K562 (cell line): Measurements from ENCODE around the gene TRIM45. TPM values are rescaled to one million over a fixed set of nuclear protein-coding genes. Genes with fewer than 3 reads are reported as not detected.

Source experiments
- ATAC-seq: fragments of 200-7000 bp; cut with Tn5 transposase; 3 replicates; pipeline ENCODE4 v1.9.1; 2020; ENCODE audit warnings: moderate library complexity
- BruUV-seq: library from RNA; stranded (reverse); fragments of 400-500 nt; replicated peaks from 2 replicates; lab custom pipeline; 2021; lab: Mats Ljungman, UMichigan
- CTCF ChIA-PET: fragments of 300-600 bp; formaldehyde crosslinking; extraction: SDS; loops from one replicate; lab custom pipeline; 2021; ENCODE audit warnings: low intra/inter-chr PET ratio; lab: Yijun Ruan, JAX
- POLR2A ChIA-PET: fragments of 300-600, 350-650 bp; sonication (Branson Sonifier 250); formaldehyde crosslinking; extraction: SDS; loops from one replicate; lab custom pipeline; 2021; ENCODE audit warnings: antibody characterized with exemption, inconsistent platforms; lab: Yijun Ruan, JAX
- DNase-seq, 4 experiments: peaks; one replicate each; pipeline versions ENCODE4 v3.0.0 to v3.0.0-alpha.2; 2011 to 2018; ENCODE audit warnings: low spot score in 3 of 4, mixed read lengths in 3 of 4; ENCODE audit errors: extremely low read depth in 1 of 4
- FAIRE-seq: peaks from 2 replicates; lab custom pipeline; 2011; peaks lifted over from hg19 to GRCh38; lab: Jason Lieb, UNC
- H2AFZ ChIP-seq: 2 replicates; pipeline ENCODE4 v1.6.0; 2011; ENCODE audit warnings: low read depth, low read length, control low read depth, inconsistent platforms
- H3K27ac ChIP-seq: fragments of 200-600 bp; 3 replicates; pipeline ENCODE4 v1.8.0; 2011; ENCODE audit warnings: low read depth, mild to moderate bottlenecking, control low read depth, inconsistent platforms, low read length, moderate library complexity, mixed read lengths; ENCODE audit errors: extremely low read depth
- H3K27me3 ChIP-seq, 2 experiments: fragments of 300-600 bp in 1 of 2; 2 replicates in 1 of 2; 3 replicates in 1 of 2; pipeline versions ENCODE4 v1.6.0 to v1.8.0; 2011; ENCODE audit warnings: inconsistent platforms in 2 of 2, low read length in 2 of 2, mild to moderate bottlenecking in 1 of 2, mixed read lengths in 1 of 2, moderate library complexity in 1 of 2; ENCODE audit not compliant: control insufficient read depth in 2 of 2, insufficient read depth in 2 of 2
- H3K36me3 ChIP-seq: fragments of 300-600 bp; 3 replicates; pipeline ENCODE4 v1.8.0; 2011; ENCODE audit warnings: mild to moderate bottlenecking, low read length, inconsistent platforms; ENCODE audit not compliant: control insufficient read depth, insufficient read depth
- H3K4me1 ChIP-seq, 2 experiments: fragments of 200-600 bp in 1 of 2; replicated peaks in 1 of 2; 2 replicates in 1 of 2; 3 replicates in 1 of 2; pipeline versions ENCODE4 v1.5.1 to v1.8.0; 2011; ENCODE audit warnings: inconsistent platforms in 2 of 2, low read length in 2 of 2, mild to moderate bottlenecking in 1 of 2, mixed read lengths in 1 of 2, moderate library complexity in 1 of 2; ENCODE audit not compliant: control insufficient read depth in 2 of 2, insufficient read depth in 2 of 2
- H3K4me2 ChIP-seq: 2 replicates; pipeline ENCODE4 v1.6.1; 2011; ENCODE audit warnings: low read length, control low read depth, inconsistent platforms, mixed read lengths; ENCODE audit not compliant: insufficient read depth
- H3K4me3 ChIP-seq: fragments of 200-600 bp; sonication (generic), shearing (Covaris generic); 2 replicates; pipeline ENCODE4 v1.5.1; 2016; ENCODE audit warnings: control low read depth, inconsistent platforms
- H3K79me2 ChIP-seq: fragments of 200-600 bp; 3 replicates; pipeline ENCODE4 v1.8.0; 2011; ENCODE audit warnings: low read length, inconsistent platforms; ENCODE audit not compliant: control insufficient read depth, insufficient read depth
- H3K9ac ChIP-seq, 2 experiments: 2 replicates each; pipeline versions ENCODE4 v1.6.0 to v1.6.1; 2011; ENCODE audit warnings: low read depth in 2 of 2, low read length in 2 of 2, control low read depth in 1 of 2, inconsistent platforms in 1 of 2, mild to moderate bottlenecking in 1 of 2, mixed read lengths in 1 of 2; ENCODE audit not compliant: insufficient read depth in 1 of 2
- H3K9me1 ChIP-seq: one replicate; pipeline ENCODE4 v1.6.0; 2011; ENCODE audit warnings: inconsistent platforms, mild to moderate bottlenecking, low read length, moderate library complexity; ENCODE audit not compliant: control insufficient read depth, insufficient read depth
- H3K9me3 ChIP-seq: replicated peaks from 2 replicates; pipeline ENCODE4 v1.5.1; 2011; ENCODE audit warnings: low read depth, low read length, inconsistent platforms; ENCODE audit not compliant: control insufficient read depth, insufficient read depth
- H4K20me1 ChIP-seq: replicated peaks from 2 replicates; pipeline ENCODE4 v1.6.1; 2011; ENCODE audit warnings: low read length, inconsistent platforms, mixed read lengths; ENCODE audit not compliant: control insufficient read depth, insufficient read depth
- JUND ChIP-seq, 2 experiments: IDR thresholded peaks; 2 replicates in 1 of 2; 3 replicates in 1 of 2; pipeline ENCODE4 v1.6.1; 2011; ENCODE audit warnings: borderline replicate concordance in 2 of 2, low read depth in 2 of 2, low read length in 2 of 2, improper control_type of control experiment in 1 of 2, missing biosample characterization in 1 of 2, missing genetic modification characterization in 1 of 2, missing genetic modification reagents in 1 of 2
- LCOR ChIP-seq: sonication (generic); formaldehyde crosslinking; IDR thresholded peaks from 2 replicates; pipeline ENCODE4 v1.8.0; 2022; ENCODE audit warnings: mild to moderate bottlenecking, missing genetic modification reagents
- PCBP2 ChIP-seq: fragments of 200-400 bp; formaldehyde crosslinking; IDR thresholded peaks from 2 replicates; pipeline ENCODE4 v1.6.1; 2018; ENCODE audit warnings: low read length, low read depth, mild to moderate bottlenecking, moderate library complexity; ENCODE audit not compliant: poor library complexity, severe bottlenecking
- RBM25 ChIP-seq: fragments of 200-400 bp; formaldehyde crosslinking; IDR thresholded peaks from 2 replicates; pipeline ENCODE4 v1.6.1; 2018; ENCODE audit warnings: low read length, low read depth, moderate library complexity; ENCODE audit not compliant: severe bottlenecking
- SIN3A ChIP-seq, 2 experiments: fragments of 150-350 bp in 1 of 2; IDR thresholded peaks; 2 replicates each; pipeline ENCODE4 v1.6.1; 2011 to 2016; ENCODE audit warnings: borderline replicate concordance in 2 of 2, low read depth in 2 of 2, low read length in 2 of 2, mild to moderate bottlenecking in 2 of 2, moderate library complexity in 2 of 2; ENCODE audit not compliant: control insufficient read depth in 1 of 2
- ZNF507 ChIP-seq: conservative IDR thresholded peaks from 2 replicates; pipeline ENCODE4 v1.6.1; 2017; ENCODE audit warnings: missing genetic modification characterization, missing compliant biosample characterization
- ZNF583 ChIP-seq: fragments of 250-450 bp; sonication (Bioruptor Pico); IDR thresholded peaks from 2 replicates; pipeline ENCODE4 v1.4.0; 2020
- whole genome bisulfite sequencing: fragments of 100-300 bp; shearing (Covaris generic); methylation state at CpG from one replicate; pipeline ENCODE4 v1.1.6; 2016; ENCODE audit warnings: low coverage, mixed read lengths; ENCODE audit not compliant: insufficient coverage; ENCODE audit errors: missing lambda C conversion rate; 5-methylcytosine and 5-hydroxymethylcytosine counted together
- in situ Hi-C: fragments of 300-500 bp; cut with MboI; formaldehyde crosslinking; loops from 4 replicates; pipeline ENCODE4 v1.15.0; 2018; ENCODE audit warnings: inconsistent platforms, mixed read lengths
- intact Hi-C: fragments of 100-400 bp; cut with micrococcal nuclease; formaldehyde crosslinking; loops from 2 replicates; pipeline ENCODE4 v1.14.2; 2022
- polyA plus RNA-seq, 8 experiments: library from polyadenylated mRNA; depleted of rRNA in 4 of 8; stranded (reverse) in 5 of 8; unstranded in 3 of 8; fragments of >200 nt; fragmentation: Nextera tagmentation in 2 of 8; fragmentation: Illumina TruSeq in 1 of 8; extraction: Ambion mirVana in 2 of 8; extraction: Trizol in 1 of 8; gene quantifications; 2 replicates each; pipeline versions ENCODE4 v1.2.1 to v1.2.3, GENCODE V29; 2011 to 2014; ENCODE audit warnings: inconsistent platforms in 1 of 8, missing spikeins in 1 of 8
- total RNA-seq, 7 experiments: library from RNA; depleted of rRNA in 6 of 7; stranded (reverse); fragments of >200 nt in 6 of 7; fragmentation: Illumina TruSeq in 2 of 7; extraction: Trizol in 2 of 7; gene quantifications; 2 replicates each; pipeline versions ENCODE4 v1.2.1 to v1.2.3, GENCODE V29; 2011 to 2021; ENCODE audit warnings: low replicate concordance in 1 of 7

TRIM45 gene
- total and polyA plus RNA-seq, 9 of the 15 experiments (the other 6 are each of a cell fraction or from before 2014, with no cell fraction given) = 1.9 to 6.2 (median 3.6) TPM

DNA sequence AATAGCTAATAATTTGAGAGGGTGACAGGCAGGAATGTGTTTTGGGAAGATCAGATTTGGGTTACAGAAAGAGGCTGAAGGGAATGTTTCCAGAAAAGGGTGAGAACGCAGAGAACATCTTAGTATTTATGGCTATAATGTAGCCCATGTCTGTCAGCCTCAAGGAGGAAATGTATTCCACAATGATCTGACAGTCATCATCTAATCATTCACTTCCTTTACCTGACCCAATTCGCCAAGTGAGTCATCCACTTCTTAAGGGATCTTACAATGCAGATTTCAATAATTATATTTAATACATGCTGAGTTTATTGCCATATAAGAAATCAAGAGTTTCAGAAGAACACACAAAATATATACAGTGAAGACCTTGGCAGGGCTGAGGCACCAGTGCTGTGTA lies 10.8 kb downstream of the TRIM45 start:
- TF ChIP-seq ZNF583 (CRISPR knock-in tag) (no peak), ZNF507 (tag) (no peak), PCBP2 (no peak), JUND (IDR thresholded peaks at IDR 0.05; ENCODE audit: borderline replicate concordance, low read depth, low read length) (no peak), JUND (tag; IDR thresholded peaks at IDR 0.05; ENCODE audit: borderline replicate concordance, low read depth, low read length) (no peak), RBM25 (no peak), SIN3A (IDR thresholded peaks at IDR 0.05; ENCODE audit: borderline replicate concordance in 2 of 2, control insufficient read depth in 1 of 2, low read depth in 2 of 2, low read length in 2 of 2) (no peak), LCOR (CRISPR knock-in tag) (no peak)
- TF ChIP-seq, all 486 proteins: peak for 0
- WGBS = 68% methylated on average over 2 of the region's 2 CpGs
- no peak for DNase-seq
- ATAC-seq = no peak
- no peak overlapping the region for H3K4me2 ChIP-seq
- peaks cover 0 to 4% of the 10 kb centered on the region in 2 experiments; a peak in 2 of 5 replicates for H3K4me1 ChIP-seq
- BruUV-seq = no TSS peak
- peaks cover 7% of the 10 kb centered on the region; the same call in 2 of the 3 replicates for H3K36me3 ChIP-seq
- H3K27ac ChIP-seq = no peak overlapping the region
- in situ Hi-C loops (no loop called here), intact Hi-C loops (no loop called here)
- H3K9me1 ChIP-seq = no peaks in the 10 kb centered on the region
- H3K79me2 ChIP-seq = no peaks in the 10 kb centered on the region
- no peak overlapping the region for H3K4me3 ChIP-seq
- 0 out of 2 replicates have a peak, but pooled peaks cover 2% of the 10 kb centered on the region for H3K9me3 ChIP-seq
- H4K20me1 ChIP-seq = no peaks in the 10 kb centered on the region
- ChIA-PET CTCF (no interaction called here), POLR2A (interaction anchor here (1.3 to 2.6 kb wide), 4 partner anchors 9 to 18 kb away, joined by 4 to 12 read pairs (median 9); no protein-coding TSS in a partner anchor)
- H3K9ac ChIP-seq = no peak overlapping the region
- no peaks in the 10 kb centered on the region for H3K27me3 ChIP-seq
- no peak for FAIRE-seq
- H2AFZ ChIP-seq = no peak overlapping the region
